ENCODE data around the gene GPRC5B.

The GPRC5B gene

DNA sequence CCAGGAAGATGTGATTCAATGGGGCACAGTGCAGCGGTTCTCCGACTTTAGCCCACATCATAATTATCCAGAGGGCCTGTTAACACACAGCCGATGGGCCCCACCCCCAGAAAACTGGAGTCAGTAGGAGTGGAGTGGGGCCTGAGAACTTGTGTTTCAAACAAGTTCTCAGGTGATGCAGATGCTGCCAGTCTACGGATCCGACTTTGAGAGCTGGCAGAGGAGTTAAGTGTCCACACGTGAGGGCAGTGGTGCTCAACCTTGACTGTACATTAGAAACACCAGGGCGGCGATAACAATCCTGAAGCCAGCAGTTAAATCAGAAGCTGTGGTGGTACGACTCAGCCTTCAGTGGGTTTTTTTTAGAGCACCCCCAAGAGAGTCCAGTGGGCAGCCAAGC, 75.0 kb downstream of the GPRC5B start:
- TF ChIP-seq RAD21 (IDR thresholded peaks at IDR 0.05; ENCODE audit: low read depth) (no peak), MAX (IDR thresholded peaks at IDR 0.05) (no peak), CREB1 (IDR thresholded peaks at IDR 0.05; ENCODE audit: low read depth) (no peak), NFIC (IDR thresholded peaks at IDR 0.05) (no peak), REST (IDR thresholded peaks at IDR 0.05; ENCODE audit: low read depth) (no peak), EGR1 (IDR thresholded peaks at IDR 0.05) (no peak), FOXM1 (IDR thresholded peaks at IDR 0.05; ENCODE audit: borderline replicate concordance, low read depth) (no peak)
- TF ChIP-seq, protein P1, sequence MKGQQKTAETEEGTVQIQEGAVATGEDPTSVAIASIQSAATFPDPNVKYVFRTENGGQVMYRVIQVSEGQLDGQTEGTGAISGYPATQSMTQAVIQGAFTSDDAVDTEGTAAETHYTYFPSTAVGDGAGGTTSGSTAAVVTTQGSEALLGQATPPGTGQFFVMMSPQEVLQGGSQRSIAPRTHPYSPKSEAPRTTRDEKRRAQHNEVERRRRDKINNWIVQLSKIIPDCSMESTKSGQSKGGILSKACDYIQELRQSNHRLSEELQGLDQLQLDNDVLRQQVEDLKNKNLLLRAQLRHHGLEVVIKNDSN (IDR thresholded peaks at IDR 0.05), result no peak

- TF ChIP-seq MAX (IDR thresholded peaks at IDR 0.05), result no peak
- TF ChIP-seq EGR1 (IDR thresholded peaks at IDR 0.05), result no peak
- no peak for TF ChIP-seq YY1 (IDR thresholded peaks at IDR 0.05; ENCODE audit: low read depth)
- TF ChIP-seq, protein P1 (IDR thresholded peaks at IDR 0.05), result no peak
- TF ChIP-seq TEAD4 (IDR thresholded peaks at IDR 0.05), result no peak
- TF ChIP-seq NFIC (IDR thresholded peaks at IDR 0.05), result no peak
- no peak for TF ChIP-seq FOXM1 (IDR thresholded peaks at IDR 0.05; ENCODE audit: borderline replicate concordance, low read depth)
- no peak for TF ChIP-seq EP300 (IDR thresholded peaks at IDR 0.05; ENCODE audit: borderline replicate concordance)
- TF ChIP-seq CEBPB (IDR thresholded peaks at IDR 0.05), result no peak
- no peak for TF ChIP-seq RAD21 (IDR thresholded peaks at IDR 0.05; ENCODE audit: low read depth)
- TF ChIP-seq ZBTB7A (IDR thresholded peaks at IDR 0.05; ENCODE audit: low read depth), result no peak
- no peak for TF ChIP-seq TCF12 (IDR thresholded peaks at IDR 0.05; ENCODE audit: low read depth)
- TF ChIP-seq CREB1 (IDR thresholded peaks at IDR 0.05; ENCODE audit: low read depth), result no peak
- TF ChIP-seq REST (IDR thresholded peaks at IDR 0.05; ENCODE audit: low read depth), result no peak
- TF ChIP-seq TAF1 (IDR thresholded peaks at IDR 0.05; ENCODE audit: low read depth), result no peak
Measured at GRCh38 chr16:19809121-19809635, 75.5 kb downstream of the GPRC5B start.

DNA sequence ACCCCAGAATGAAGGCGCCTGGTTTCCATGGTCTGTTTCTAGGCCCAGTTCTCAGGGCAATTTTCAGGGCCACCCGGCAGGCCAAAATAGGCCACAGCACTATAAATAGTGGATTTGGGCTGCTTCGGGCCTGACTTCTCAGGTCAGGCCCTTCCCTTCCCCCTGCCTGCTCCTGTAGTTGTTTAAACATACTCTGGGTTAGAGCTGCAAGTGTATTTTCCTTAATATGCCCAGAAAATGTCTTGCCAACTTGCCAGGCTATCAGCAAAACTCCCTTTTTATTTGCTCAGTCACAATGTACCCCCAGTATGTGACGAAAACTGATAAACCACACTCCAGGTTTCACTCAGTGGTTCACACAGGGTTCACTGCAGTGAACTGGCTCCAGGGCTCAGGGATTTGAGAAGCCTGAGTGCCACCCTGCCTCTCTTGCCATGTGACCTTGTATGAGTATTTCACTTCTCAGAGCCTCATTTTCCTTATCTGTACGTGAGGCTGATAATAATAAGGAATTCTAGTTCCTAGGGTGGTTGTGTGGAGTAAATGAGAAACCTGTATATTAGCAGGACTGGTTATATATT, 76.5 kb downstream of the GPRC5B start:
- TF ChIP-seq EGR1 (IDR thresholded peaks at IDR 0.05) (no peak), TCF12 (IDR thresholded peaks at IDR 0.05; ENCODE audit: low read depth) (no peak), MAX (IDR thresholded peaks at IDR 0.05) (no peak), TEAD4 (IDR thresholded peaks at IDR 0.05) (no peak), FOXM1 (IDR thresholded peaks at IDR 0.05; ENCODE audit: borderline replicate concordance, low read depth) (no peak), CEBPB (IDR thresholded peaks at IDR 0.05) (no peak), NFIC (IDR thresholded peaks at IDR 0.05) (no peak), ZBTB7A (IDR thresholded peaks at IDR 0.05; ENCODE audit: low read depth) (no peak), RAD21 (IDR thresholded peaks at IDR 0.05; ENCODE audit: low read depth) (no peak), EP300 (IDR thresholded peaks at IDR 0.05; ENCODE audit: borderline replicate concordance) (no peak), CREB1 (IDR thresholded peaks at IDR 0.05; ENCODE audit: low read depth) (no peak), YY1 (IDR thresholded peaks at IDR 0.05; ENCODE audit: low read depth) (no peak), REST (IDR thresholded peaks at IDR 0.05; ENCODE audit: low read depth) (no peak), TAF1 (IDR thresholded peaks at IDR 0.05; ENCODE audit: low read depth) (no peak)
- TF ChIP-seq, protein P1 (IDR thresholded peaks at IDR 0.05), result no peak

All from Ishikawa (cell line).